ENCODE data around the gene MAGI2.

The MAGI2 gene

GRCh38 chr7:79453558-79454360, at the start of gene MAGI2:
TSS of gene MAGI2 (minus strand) at chr7:79453667. CDS start at chr7:79453320, 347 bp downstream.
- no peak for DNase-seq (ENCODE audit: low read depth, low spot score)
- H3K27ac ChIP-seq = peak within 1 kb of the TSS; percentile 95

- H3K27ac ChIP-seq = no peak overlapping the region
- no peak for DNase-seq (ENCODE audit: low read depth, low spot score)
Observed at GRCh38 chr7:79502151-79502550, 48.7 kb upstream of the MAGI2 start.

- no peak for DNase-seq (ENCODE audit: low read depth, low spot score)
- H3K27ac ChIP-seq = no peak overlapping the region
Observed at GRCh38 chr7:79500759-79501158, 47.3 kb upstream of the MAGI2 start.

- no peak overlapping the region for H3K27ac ChIP-seq
- no peak for DNase-seq (ENCODE audit: low read depth, low spot score)
Observed at GRCh38 chr7:79497728-79498127, 44.3 kb upstream of the MAGI2 start.

- peak; percentile 56 for DNase-seq (ENCODE audit: low read depth, low spot score)
- peak overlapping the region; percentile 79 for H3K27ac ChIP-seq
Observed at GRCh38 chr7:79495544-79496272, 42.2 kb upstream of the MAGI2 start.

DNA sequence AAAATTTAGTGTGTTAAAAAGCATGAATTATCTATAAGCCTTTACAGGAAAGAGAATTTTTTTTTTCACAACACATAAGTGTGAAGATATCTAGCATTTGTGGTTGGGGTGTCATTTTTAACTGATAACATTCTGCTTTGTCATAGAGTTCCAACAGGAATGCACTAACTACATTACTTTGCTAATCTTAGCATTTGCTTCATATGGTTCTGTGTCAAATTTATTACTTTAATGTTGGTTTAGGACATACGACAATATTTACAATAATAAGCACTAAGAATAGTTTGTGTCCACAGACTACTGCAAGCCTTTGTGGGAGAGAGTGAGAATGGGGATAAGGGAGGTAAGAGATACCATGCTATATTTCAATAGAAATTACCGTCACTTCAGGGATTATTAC, 40.6 kb upstream of the MAGI2 start:
- no peak overlapping the region for H3K27ac ChIP-seq
- no peak for DNase-seq (ENCODE audit: low read depth, low spot score)

DNA sequence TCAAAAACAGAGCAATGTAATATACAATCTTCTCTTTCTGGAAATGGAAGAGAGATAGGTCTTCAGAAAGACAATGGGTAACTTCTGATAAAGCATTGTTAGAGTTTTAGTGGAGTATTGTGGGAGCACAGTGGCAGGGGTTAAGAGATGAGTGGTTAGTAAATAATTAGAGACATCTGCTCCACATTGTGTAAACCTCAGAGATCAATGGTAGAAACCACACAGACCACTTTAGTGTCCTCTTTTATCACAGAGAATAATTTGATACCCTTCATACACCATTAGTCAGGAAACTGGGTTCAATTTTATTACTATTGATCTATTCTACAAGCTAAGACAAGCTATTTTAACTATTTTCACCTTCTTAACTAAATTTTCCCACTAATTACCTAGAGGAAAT, 35.9 kb upstream of the MAGI2 start:
- DNase-seq (ENCODE audit: low read depth, low spot score) = no peak
- no peak overlapping the region for H3K27ac ChIP-seq

- H3K27ac ChIP-seq = no peak overlapping the region
- no peak for DNase-seq (ENCODE audit: low read depth, low spot score)
Observed at GRCh38 chr7:79478386-79478785, 24.9 kb upstream of the MAGI2 start.

DNA sequence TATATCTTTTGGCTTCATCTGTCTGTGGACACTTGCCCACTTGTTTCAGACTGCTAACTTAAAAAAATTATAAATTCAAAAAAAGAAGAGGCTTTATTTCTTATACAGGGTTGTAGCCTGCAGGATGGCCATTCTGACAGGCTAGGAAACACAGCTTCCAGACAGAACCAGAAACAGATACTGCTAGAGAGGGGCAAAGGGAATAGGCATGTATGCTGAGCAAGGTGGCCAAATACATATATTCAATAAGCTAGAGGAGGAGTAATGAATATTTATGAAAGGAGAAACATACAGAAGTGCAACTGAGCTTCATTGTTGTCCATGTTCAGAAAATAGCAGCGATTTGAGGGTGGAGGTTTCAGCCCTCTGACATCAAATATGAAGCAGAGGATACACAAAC, 22.0 kb upstream of the MAGI2 start:
- no peak for DNase-seq (ENCODE audit: low read depth, low spot score)
- no peak overlapping the region for H3K27ac ChIP-seq

DNA sequence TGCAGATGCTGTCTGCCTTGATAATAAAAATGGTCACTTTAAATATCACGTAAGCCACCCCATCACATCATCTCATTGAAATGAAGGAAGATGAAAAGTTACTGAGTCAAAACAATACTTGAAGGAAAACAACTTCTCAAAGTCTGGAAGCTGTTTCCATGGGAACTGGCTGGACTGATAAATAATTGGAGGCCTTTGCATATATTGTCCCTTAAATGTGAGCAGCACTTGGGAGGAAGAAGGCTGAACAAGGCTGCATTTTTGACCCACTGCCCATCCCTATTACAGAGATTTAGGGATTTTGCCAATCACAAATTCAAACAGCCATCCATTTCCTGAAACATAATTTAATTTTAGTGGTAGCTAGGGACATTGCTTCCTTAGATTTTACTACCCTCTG, 18.2 kb upstream of the MAGI2 start:
- no peak for DNase-seq (ENCODE audit: low read depth, low spot score)
- no peak overlapping the region for H3K27ac ChIP-seq

DNA sequence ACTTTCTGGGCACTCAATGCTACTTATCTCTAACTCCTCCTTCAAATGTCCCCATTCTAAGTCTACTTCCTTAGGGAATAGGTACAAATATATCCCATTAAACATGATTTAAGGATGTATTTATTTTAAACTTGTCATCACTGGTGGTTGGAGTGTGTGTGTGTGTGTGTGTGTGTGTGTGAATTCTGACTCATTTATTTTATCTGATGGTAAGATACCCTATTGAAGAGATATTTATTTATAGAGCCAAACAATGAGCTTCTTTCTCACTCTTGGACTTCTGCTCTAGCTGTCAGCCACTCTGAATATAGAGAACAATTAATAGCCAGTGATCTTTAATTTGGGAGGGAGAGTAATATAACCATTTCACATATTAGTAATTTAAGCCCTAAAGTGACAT, 17.8 kb upstream of the MAGI2 start:
- no peak for DNase-seq (ENCODE audit: low read depth, low spot score)
- H3K27ac ChIP-seq = no peak overlapping the region

DNA sequence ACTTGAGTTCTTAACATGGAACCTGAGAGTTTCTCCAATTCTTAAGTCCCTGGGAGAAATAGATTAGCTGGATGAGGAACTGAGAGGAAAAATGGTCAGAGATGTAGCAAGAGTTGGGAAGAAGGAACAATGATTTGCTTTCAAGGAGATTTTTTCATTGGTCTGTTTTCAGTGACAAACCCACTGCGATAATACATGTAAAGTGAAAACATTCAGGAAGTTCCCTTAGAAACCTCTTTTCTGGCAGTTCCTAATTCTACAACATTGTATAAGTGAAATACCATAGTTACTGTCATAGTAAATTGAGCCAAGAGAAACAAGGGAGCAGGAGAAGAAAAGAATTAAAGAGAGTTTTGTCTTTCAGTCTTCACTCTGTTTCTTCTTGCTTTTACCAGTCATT, 12.1 kb upstream of the MAGI2 start:
- DNase-seq (ENCODE audit: low read depth, low spot score) = no peak

GRCh38 chr7:79464051-79464450, 10.6 kb upstream of the MAGI2 start:
- DNase-seq (ENCODE audit: low read depth, low spot score) = no peak

More for the DNA sequence above, 12.1 kb upstream of the MAGI2 start:
- no peak overlapping the region for H3K27ac ChIP-seq

GRCh38 chr7:79462390-79462789, 8.9 kb upstream of the MAGI2 start:
- peak overlapping the region; percentile 42 for H3K27ac ChIP-seq
- no peak for DNase-seq (ENCODE audit: low read depth, low spot score)

More at GRCh38 chr7:79464051-79464450, 10.6 kb upstream of the MAGI2 start:
- H3K27ac ChIP-seq = no peak overlapping the region

DNA sequence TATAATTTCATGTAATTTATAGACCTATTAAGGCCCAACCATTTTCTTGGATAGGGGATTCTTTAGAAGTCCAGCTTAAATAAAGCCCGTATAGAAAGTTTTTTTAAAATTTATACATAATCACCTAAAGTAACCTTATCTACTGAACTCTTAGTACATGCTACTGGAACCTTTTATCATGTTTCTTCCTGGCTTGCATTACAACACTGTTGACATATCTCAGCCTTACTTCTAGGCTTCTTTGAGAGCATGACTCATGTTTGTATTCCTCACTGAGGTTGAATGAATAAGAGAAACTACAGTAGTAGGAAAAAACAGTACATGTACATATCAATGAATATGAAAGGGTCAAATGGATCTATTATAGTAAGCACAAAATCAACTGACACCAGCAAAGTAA, 8.2 kb upstream of the MAGI2 start:
- peak; percentile 74 for DNase-seq (ENCODE audit: low read depth, low spot score)

DNA sequence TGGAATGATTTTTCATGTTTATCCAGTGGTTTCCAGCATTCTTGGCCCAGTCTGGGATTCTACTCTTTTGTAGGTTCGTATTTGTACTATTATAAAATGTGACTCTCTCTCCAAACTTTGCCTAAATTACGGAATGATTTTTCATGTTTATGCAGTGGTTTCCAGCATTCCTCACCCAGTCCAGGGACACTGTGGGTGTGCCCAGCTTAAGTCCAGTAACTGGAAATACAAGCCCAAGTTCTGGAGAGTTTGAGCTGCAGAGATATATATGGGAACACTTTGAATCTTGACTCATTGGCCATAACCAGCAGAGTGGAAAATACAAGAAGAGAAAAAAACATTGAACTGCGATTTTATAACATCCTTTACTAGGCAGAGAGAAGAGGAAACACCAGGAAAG, 5.9 kb upstream of the MAGI2 start:
- H3K27ac ChIP-seq = no peak overlapping the region
- DNase-seq (ENCODE audit: low read depth, low spot score) = no peak

More for the DNA sequence above, 8.2 kb upstream of the MAGI2 start:
- H3K27ac ChIP-seq = peak overlapping the region; percentile 42

- H3K27ac ChIP-seq = no peak overlapping the region
- no peak for DNase-seq (ENCODE audit: low read depth, low spot score)
Observed at GRCh38 chr7:79458796-79459195, 5.3 kb upstream of the MAGI2 start.

DNA sequence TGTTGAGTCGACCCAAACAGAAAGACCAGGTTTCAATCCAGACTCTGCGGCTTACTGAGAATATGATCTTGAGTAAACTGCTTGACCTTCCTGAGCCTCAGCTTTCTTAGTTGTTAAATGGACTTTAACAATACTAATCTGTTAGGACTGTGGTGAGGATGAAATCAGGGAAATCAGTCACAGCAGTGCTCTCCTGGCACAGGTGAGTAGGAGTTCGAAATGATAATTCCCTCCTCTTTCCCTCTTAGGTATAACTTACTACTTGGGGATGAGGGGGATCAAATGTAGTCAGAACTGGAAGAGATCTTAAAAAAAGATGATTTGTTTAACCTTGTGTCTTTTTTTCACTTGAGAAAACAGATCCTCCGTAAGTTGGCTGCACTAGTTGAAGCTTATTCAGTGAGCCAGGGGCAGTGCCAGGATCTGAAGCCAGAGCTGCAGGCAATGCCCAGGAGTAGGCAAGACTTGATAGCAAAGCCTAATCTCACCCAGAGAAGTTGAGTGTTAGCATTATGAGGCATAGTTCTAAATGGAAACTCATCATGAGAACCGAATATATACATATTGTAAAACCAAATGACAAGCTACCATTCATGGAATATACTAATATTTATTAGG, 1.8 kb upstream of the MAGI2 start:
- H3K27ac ChIP-seq = no peak overlapping the region
- DNase-seq (ENCODE audit: low read depth, low spot score) = no peak

DNA sequence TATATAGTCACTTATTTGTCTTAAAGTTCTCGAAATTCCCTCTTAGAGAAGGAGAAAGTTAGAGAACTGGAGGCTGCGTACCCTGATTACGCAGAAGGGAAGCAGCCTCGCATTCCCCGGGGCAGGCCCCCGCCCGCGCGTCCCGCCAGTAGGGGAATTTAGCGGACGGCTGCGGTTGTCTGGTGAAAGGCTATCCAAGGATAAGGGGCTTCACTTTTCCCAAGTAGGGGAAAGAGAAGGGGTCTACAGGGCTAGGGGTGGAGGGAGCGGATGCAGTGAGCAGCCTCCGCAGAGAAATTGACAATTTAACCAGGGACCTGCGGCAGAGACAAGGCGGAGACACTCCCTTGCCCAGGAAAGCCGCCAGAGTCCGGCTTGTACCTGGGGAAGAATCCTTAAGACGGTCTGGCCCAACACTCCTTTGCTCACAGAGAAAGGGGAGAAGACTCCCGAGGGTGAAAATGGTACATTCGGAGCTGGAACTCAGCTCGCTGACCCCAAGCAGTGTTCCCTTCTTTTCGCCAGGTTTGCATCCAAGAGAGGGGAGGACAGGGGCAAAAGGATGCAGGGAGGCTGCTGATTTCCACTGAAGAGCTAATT, 994 bp upstream of the MAGI2 start:
- DNase-seq (ENCODE audit: low read depth, low spot score) = no peak
- H3K27ac ChIP-seq = peak overlapping the region; percentile 95

GRCh38 chr7:79453266-79453557, 255 bp downstream of the MAGI2 start:
- H3K27ac ChIP-seq = peak overlapping the region; percentile 95
- no peak for DNase-seq (ENCODE audit: low read depth, low spot score)

Measured in epithelial cell of prostate (primary cell).